HL-60 (cell line): ENCODE data around the gene CACNG4.

Experiments used
- DNase-seq, 2 experiments: peaks; one replicate each; pipeline ENCODE4 v3.0.0-alpha.2; 2010 to 2020; ENCODE audit warnings: low read depth in 1 of 2, low spot score in 1 of 2
- H3K27ac ChIP-seq: fragments of 250-450 bp; sonication (Bioruptor Pico); replicated peaks from 2 replicates; pipeline ENCODE4 v1.5.1; 2020; ENCODE audit warnings: mild to moderate bottlenecking, moderate library complexity
- H3K27me3 ChIP-seq: fragments of 250-450 bp; sonication (Bioruptor Pico); 2 replicates; pipeline ENCODE4 v1.5.1; 2021; ENCODE audit warnings: mild to moderate bottlenecking, moderate library complexity; ENCODE audit not compliant: insufficient read depth, poor library complexity, severe bottlenecking
- H3K4me3 ChIP-seq: replicated peaks from 2 replicates; pipeline ENCODE4 v1.5.1; 2011; ENCODE audit warnings: mild to moderate bottlenecking, control low read depth, low read length; ENCODE audit not compliant: insufficient read depth
- CTCF ChIP-seq: IDR thresholded peaks from one replicate; pipeline ENCODE4 v1.5.1; 2011; ENCODE audit warnings: low read length, control low read depth, inconsistent platforms; ENCODE audit not compliant: insufficient read depth
- GABPA ChIP-seq: IDR thresholded peaks from 2 replicates; pipeline ENCODE4 v1.6.1; 2012; ENCODE audit warnings: low read depth
- POLR2AphosphoS5 ChIP-seq: IDR thresholded peaks from 2 replicates; pipeline ENCODE4 v1.6.1; 2012; ENCODE audit warnings: low read depth
- REST ChIP-seq: IDR thresholded peaks from 2 replicates; pipeline ENCODE4 v1.6.1; 2012; ENCODE audit warnings: low read depth; ENCODE audit not compliant: insufficient replicate concordance
- SPI1 ChIP-seq: IDR thresholded peaks from 2 replicates; pipeline ENCODE4 v1.6.1; 2012; ENCODE audit warnings: low read depth, mild to moderate bottlenecking, borderline replicate concordance

CACNG4 gene

GRCh38 chr17:66988069-66988798, 23.7 kb downstream of the CACNG4 start:
- peaks cover 13% of the 10 kb centered on the region for H3K27me3 ChIP-seq
- H3K4me3 ChIP-seq: no peak overlapping the region
- TF ChIP-seq CTCF: no peak
- no peak for TF ChIP-seq REST
- no peak for TF ChIP-seq SPI1
- no peak for TF ChIP-seq POLR2AphosphoS5
- no peak for TF ChIP-seq GABPA

GRCh38 chr17:66989076-66989475, 24.6 kb downstream of the CACNG4 start:
- TF ChIP-seq CTCF (no peak), REST (no peak), GABPA (no peak), POLR2AphosphoS5 (no peak), SPI1 (no peak)
- Histone ChIP-seq H3K4me3 (no peak overlapping the region), H3K27me3 (peaks cover 8% of the 10 kb centered on the region), H3K27ac (no peak overlapping the region)
- no peak for DNase-seq

More at GRCh38 chr17:66988069-66988798, 23.7 kb downstream of the CACNG4 start:
- H3K27ac ChIP-seq: no peak overlapping the region
- no peak for DNase-seq

- TF ChIP-seq GABPA: no peak
- no peak for TF ChIP-seq REST
- no peak for TF ChIP-seq SPI1
- no peak for TF ChIP-seq CTCF
- no peak for TF ChIP-seq POLR2AphosphoS5
- Histone ChIP-seq H3K4me3 (no peak overlapping the region), H3K27ac (no peak overlapping the region), H3K27me3 (peaks cover 8% of the 10 kb centered on the region)
- no peak for DNase-seq
Observed at GRCh38 chr17:66989579-66989978, 25.1 kb downstream of the CACNG4 start.
